Transverse colon (tissue), 4 donors: ENCODE measurements around the gene IGSF3. TPM values are rescaled to one million over a fixed set of nuclear protein-coding genes. Genes with fewer than 3 reads are reported as not detected.

Source experiments
- DNase-seq: peaks from one replicate; pipeline ENCODE4 v3.0.0-alpha.2; 2019
- H3K27ac ChIP-seq, 4 donors: fragments of 200-600 bp; sonication (generic); 2 replicates each; pipeline ENCODE4 v1.5.1; 2016 to 2018; ENCODE audit warnings: inconsistent platforms in 4 of 4
- H3K27me3 ChIP-seq: fragments of 200-600 bp; sonication (generic); 2 replicates; pipeline ENCODE4 v1.5.1; 2017; ENCODE audit warnings: inconsistent platforms
- H3K36me3 ChIP-seq, 4 donors: fragments of 200-600 bp; sonication (generic); 2 replicates each; pipeline ENCODE4 v1.5.1; 2017 to 2019; ENCODE audit warnings: inconsistent platforms in 4 of 4
- H3K4me1 ChIP-seq, 4 donors: fragments of 200-600 bp; sonication (generic); 2 replicates each; pipeline ENCODE4 v1.5.1; 2017 to 2020; ENCODE audit warnings: inconsistent platforms in 4 of 4
- H3K4me3 ChIP-seq, 4 donors: fragments of 200-600 bp; sonication (generic); 1 replicate in 1 of 4; 2 replicates in 3 of 4; pipeline versions ENCODE4 v1.5.1 to v1.6.1; 2017 to 2019; ENCODE audit warnings: inconsistent platforms in 4 of 4
- H3K9me3 ChIP-seq, 2 donors: fragments of 200-600 bp; sonication (generic); 2 replicates each; pipeline ENCODE4 v1.5.1; 2017 to 2019; ENCODE audit warnings: inconsistent platforms in 2 of 2
- CTCF ChIP-seq, 5 experiments: fragments of 200-600 bp in 3 of 5; fragments of 450-650 bp in 2 of 5; sonication (generic) in 3 of 5; IDR thresholded peaks; 1 replicate in 2 of 5; 2 replicates in 3 of 5; pipeline ENCODE4 v1.5.1; 2016 to 2017; ENCODE audit warnings: antibody characterized with exemption in 5 of 5, inconsistent platforms in 3 of 5, mild to moderate bottlenecking in 2 of 5, moderate library complexity in 1 of 5
- EP300 ChIP-seq: sonication (generic); formaldehyde crosslinking; IDR thresholded peaks from one replicate; pipeline ENCODE4 v1.6.1; 2017; ENCODE audit warnings: antibody characterized with exemption, low read depth
- POLR2A ChIP-seq: fragments of 450-650 bp; IDR thresholded peaks from one replicate; pipeline ENCODE4 v1.6.1; 2016; ENCODE audit warnings: antibody characterized with exemption, mild to moderate bottlenecking, moderate library complexity
- POLR2AphosphoS5 ChIP-seq, 3 donors: sonication (generic); formaldehyde crosslinking; IDR thresholded peaks; one replicate each; pipeline ENCODE4 v1.6.1; 2016; ENCODE audit warnings: antibody characterized with exemption in 3 of 3
- WGBS, 2 donors: methylation state at CpG; one replicate each; pipeline ENCODE4 v1.1.5; 2018; ENCODE audit warnings: low coverage in 1 of 2; 5-methylcytosine and 5-hydroxymethylcytosine counted together
- in situ Hi-C, 4 donors: fragments of 200-750 bp; cut with MboI; loops; one replicate each; pipeline versions ENCODE4 v1.15.0 to v1.15.1; 2017; ENCODE audit warnings: low sequenced_read_pairs in 3 of 4, low pct_ligation_motif_present in 1 of 4, low pct_unique_long_range_greater_than_20kb in 1 of 4
- intact Hi-C: fragments of 100-400 bp; cut with DNase I; formaldehyde crosslinking; loops from one replicate; pipeline ENCODE4 v1.15.1; 2023; ENCODE audit warnings: low total_unique reads
- small RNA-seq, 4 donors: library from RNA; depleted of rRNA; stranded (forward); fragments of <200 nt; gene quantifications; one replicate each; pipeline ENCODE3, GENCODE V24; 2016
- total RNA-seq, 4 donors: library from RNA; depleted of rRNA; stranded (reverse); fragments of >200 nt; gene quantifications; one replicate each; pipeline ENCODE4 v1.1.0, GENCODE V29; 2016

Gene IGSF3
- total RNA-seq, 4 donors from 2014 or later = 36.7 to 75.8 (median 56.9) TPM

GRCh38 chr1:116528329-116529083 lies 139.0 kb downstream of the IGSF3 start:
- Histone ChIP-seq H3K27me3 (no peaks in the 10 kb centered on the region), H3K4me3 (no peak overlapping the region), H3K4me1 (no peaks in the 10 kb centered on the region), H3K36me3 (no peaks in the 10 kb centered on the region), H3K27ac (no peak overlapping the region), H3K9me3 (no peaks in the 10 kb centered on the region)
- 71 to 78% methylated on average over 1 of the region's 1 CpG for WGBS, 2 donors
- in situ Hi-C loops (no loop called here), intact Hi-C loops (no loop called here)
- no peak for TF ChIP-seq POLR2AphosphoS5 (IDR thresholded peaks at IDR 0.05)
- TF ChIP-seq EP300 = no peak
- no peak for TF ChIP-seq CTCF (IDR thresholded peaks at IDR 0.05)
- no peak for TF ChIP-seq POLR2A
- no peak for DNase-seq

GRCh38 chr1:116525440-116525839 lies 142.1 kb downstream of the IGSF3 start:
- H3K36me3 ChIP-seq = no peaks in the 10 kb centered on the region
- intact Hi-C loops (no loop called here), in situ Hi-C loops (no loop called here)
- no peaks in the 10 kb centered on the region for H3K27me3 ChIP-seq
- 100% methylated on average over 2 of the region's 2 CpGs for WGBS, 2 donors
- H3K4me3 ChIP-seq = no peak overlapping the region
- no peaks in the 10 kb centered on the region for H3K9me3 ChIP-seq
- H3K4me1 ChIP-seq = no peaks in the 10 kb centered on the region
- no peak for DNase-seq
- no peak for TF ChIP-seq EP300
- TF ChIP-seq POLR2AphosphoS5 (IDR thresholded peaks at IDR 0.05) = no peak
- TF ChIP-seq POLR2A = no peak
- no peak for TF ChIP-seq CTCF (IDR thresholded peaks at IDR 0.05)
- H3K27ac ChIP-seq = no peak overlapping the region

Small RNA genes within 50 kb of the gene (small RNA-seq; reads per million reads assigned to genes)
- gene MIR320B1 = 0 reads per million in 4 donors
- gene MIR548AC = 0 to 0.24 (median 0) reads per million in 4 donors

Other genes starting within 250 kb of the IGSF3 start
- 10 to 100 TPM in 3 of 4 donors, 1 to 10 TPM in 1; 1.8 to 48.7 (median 32.7) TPM for gene CD58, start 96.7 kb downstream of the IGSF3 start, total RNA-seq
- 1 to 10 TPM in 3 of 4 donors, not detected in 1; 5.0 to 8.7 (median 6.3) TPM for gene CD2, start 86.7 kb upstream of the IGSF3 start, total RNA-seq
- gene PTGFRN, start 242.2 kb upstream of the IGSF3 start, total RNA-seq = 10 to 100 TPM; 39.6 to 98.9 (median 73.9) TPM